Erythroblast (primary cell): Measurements from ENCODE around the gene TLCD5.

Experiments
- GATA1 ChIP-seq: IDR thresholded peaks from 2 replicates; pipeline ENCODE4 v1.6.1; 2011; ENCODE audit warnings: low read depth, mild to moderate bottlenecking, control low read depth, low read length, moderate library complexity
- POLR2A ChIP-seq: IDR thresholded peaks from 2 replicates; pipeline ENCODE4 v1.6.1; 2011; ENCODE audit warnings: mild to moderate bottlenecking, low read length

- TF ChIP-seq POLR2A: no peak
- TF ChIP-seq GATA1: no peak
These were observed 44.5 kb upstream of the TLCD5 start for GRCh38 chr11:120280600-120281051.
